ENCODE data around the gene CKB. TPM values are rescaled to one million over a fixed set of nuclear protein-coding genes. Genes with fewer than 3 reads are reported as not detected.

The CKB gene
- 12.3 and 14.2 TPM in 2 replicates for total RNA-seq

GRCh38 chr14:103522649-103523574 is at the start of gene CKB:
Gene CKB (minus strand): TSS chr14:103522830. CDS start chr14:103522493, 337 bp downstream.

GRCh38 chr14:103562429-103563225 is 40.0 kb upstream of the CKB start, which contains the start of the genes BAG5 and COA8:
Gene BAG5 (minus strand): TSS chr14:103562657. CDS start chr14:103561164, 1,493 bp downstream.
Gene COA8 (plus strand): TSS chr14:103562960. CDS start chr14:103563002, 42 bp downstream.

GRCh38 chr14:103528587-103529382 is 6.2 kb upstream of the CKB start, which contains the start of gene TRMT61A:
Gene TRMT61A (plus strand): TSS chr14:103529196. CDS start chr14:103529979, 783 bp downstream.

Other genes with a start within 250 kb of the CKB start
- 188 and 215 TPM in 2 replicates for gene EIF5, start 188.6 kb downstream of the CKB start, total RNA-seq
- gene MARK3, start 137.4 kb downstream of the CKB start, total RNA-seq: 72.1 and 77.8 TPM in 2 replicates
- 5.3 and 10.2 TPM in 2 replicates for gene TRMT61A, start 6.4 kb upstream of the CKB start, total RNA-seq
- 27.2 and 30.8 TPM in 2 replicates for gene BAG5, start 39.8 kb upstream of the CKB start, total RNA-seq
- 18.2 and 19.9 TPM in 2 replicates for gene COA8, start 40.1 kb upstream of the CKB start, total RNA-seq
- 337 and 382 TPM in 2 replicates for gene KLC1, start 106.4 kb upstream of the CKB start, total RNA-seq
- gene XRCC3, start 192.6 kb upstream of the CKB start, total RNA-seq: 6.0 and 12.4 TPM in 2 replicates
- gene ZFYVE21, start 193.0 kb upstream of the CKB start, total RNA-seq: 60.4 and 61.0 TPM in 2 replicates